BE2C (cell line): ENCODE results near the gene LRRC14B.
"Not testable (repeated sequence)": the region's sequence is repeated elsewhere in the genome, so short reads cannot be mapped to it uniquely, and the experiment has no call there.

Experiments
- DNase-seq: peaks from one replicate; pipeline ENCODE4 v3.0.0-alpha.2; 2020
- H3K27me3 ChIP-seq: fragments of 250-450 bp; sonication (Bioruptor Pico); 2 replicates; pipeline ENCODE4 v1.5.1; 2020; ENCODE audit warnings: mild to moderate bottlenecking
- H3K36me3 ChIP-seq: fragments of 250-450 bp; sonication (Bioruptor Pico); 2 replicates; pipeline ENCODE4 v1.5.1; 2020; ENCODE audit warnings: mild to moderate bottlenecking
- H3K4me1 ChIP-seq: fragments of 250-450 bp; sonication (Bioruptor Pico); 2 replicates; pipeline ENCODE4 v1.5.1; 2020
- H3K4me3 ChIP-seq: 2 replicates; pipeline ENCODE4 v1.5.1; 2011; ENCODE audit warnings: low read depth, low read length
- H3K9me3 ChIP-seq: fragments of 250-450 bp; sonication (Bioruptor Pico); 2 replicates; pipeline ENCODE4 v1.5.1; 2020
- CTCF ChIP-seq: IDR thresholded peaks from 2 replicates; pipeline ENCODE4 v1.5.1; 2012; ENCODE audit warnings: mild to moderate bottlenecking, low read depth, low read length

Gene LRRC14B

GRCh38 chr5:194102-194501 lies 2.8 kb downstream of the LRRC14B start:
- no peaks in the 10 kb centered on the region for H3K36me3 ChIP-seq
- H3K4me3 ChIP-seq = no peak overlapping the region
- no peaks in the 10 kb centered on the region for H3K4me1 ChIP-seq
- no peaks in the 10 kb centered on the region for H3K27me3 ChIP-seq
- no peak for TF ChIP-seq CTCF
- no peaks in the 10 kb centered on the region for H3K9me3 ChIP-seq
- DNase-seq = no peak

- Histone ChIP-seq H3K4me1 (no peaks in the 10 kb centered on the region), H3K9me3 (no peaks in the 10 kb centered on the region), H3K27me3 (no peaks in the 10 kb centered on the region), H3K36me3 (no peaks in the 10 kb centered on the region), H3K4me3 (no peak overlapping the region)
- DNase-seq = no peak
- no peak for TF ChIP-seq CTCF
Observed at GRCh38 chr5:194603-195209, 3.4 kb downstream of the LRRC14B start.

DNA sequence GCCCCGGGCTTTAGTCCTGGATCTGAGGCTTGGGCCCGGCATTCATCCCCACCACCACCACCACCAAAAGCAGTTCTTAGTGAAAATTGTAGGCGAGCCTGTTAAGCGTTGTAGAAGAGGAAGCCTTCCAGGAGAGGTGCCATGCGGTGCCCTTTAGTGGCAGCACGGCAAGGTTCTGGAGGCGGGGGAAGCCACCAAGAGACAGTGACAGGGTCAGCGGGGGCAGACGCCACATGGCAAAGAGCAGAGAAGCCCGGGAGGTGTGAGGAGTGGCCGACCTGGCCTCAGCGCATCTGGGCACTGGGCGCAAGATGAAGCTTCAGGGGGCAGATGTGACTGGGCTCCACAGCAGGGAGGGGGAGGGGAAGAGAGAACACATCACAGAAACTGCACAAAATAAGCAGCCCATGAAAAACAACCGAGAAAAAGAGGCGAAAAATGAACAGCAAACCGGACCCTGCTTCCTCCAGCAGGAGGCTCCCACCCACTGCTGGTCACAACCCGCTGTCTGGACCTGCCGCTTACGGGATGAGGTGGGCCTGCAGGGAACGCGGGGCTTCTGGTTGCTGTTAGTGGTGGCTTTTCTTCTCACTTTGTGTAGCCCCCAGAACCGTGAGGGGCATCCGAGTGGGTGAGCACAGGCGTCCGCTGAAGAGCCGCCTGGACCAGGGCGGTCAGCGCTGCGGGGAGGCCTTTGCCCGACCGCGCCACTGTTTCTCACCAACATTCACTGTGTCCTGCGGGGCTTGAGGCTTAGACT lies 4.3 kb downstream of the LRRC14B start:
- H3K9me3 ChIP-seq = no peaks in the 10 kb centered on the region
- no peak overlapping the region for H3K4me3 ChIP-seq
- no peaks in the 10 kb centered on the region for H3K27me3 ChIP-seq
- peak; percentile 20; the same call in 1 of the 2 replicates for TF ChIP-seq CTCF
- H3K36me3 ChIP-seq = no peaks in the 10 kb centered on the region
- H3K4me1 ChIP-seq = no peaks in the 10 kb centered on the region
- DNase-seq = no peak

DNA sequence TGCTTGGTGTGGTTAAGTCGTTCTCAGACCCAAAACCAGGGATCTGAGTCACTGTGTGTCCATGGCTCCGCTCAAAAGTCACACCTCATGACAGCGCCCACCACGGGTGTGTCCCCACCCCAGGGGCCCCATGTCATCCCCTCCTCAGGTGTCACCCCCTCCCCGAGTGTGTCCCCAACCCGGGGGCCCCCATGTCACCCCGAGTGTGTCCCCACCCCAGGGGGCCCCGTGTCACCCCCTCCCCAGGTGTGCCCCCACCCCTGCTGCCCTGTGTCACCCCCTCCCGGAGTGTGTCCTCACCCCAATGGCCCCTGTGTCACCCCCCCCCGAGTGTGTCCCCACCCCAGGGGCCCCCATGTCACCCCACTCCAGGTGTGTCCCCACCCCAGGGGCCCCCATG lies 5.1 kb downstream of the LRRC14B start:
- no peak overlapping the region for H3K4me3 ChIP-seq
- no peak for DNase-seq
- no peaks in the 10 kb centered on the region for H3K9me3 ChIP-seq
- H3K27me3 ChIP-seq = no peaks in the 10 kb centered on the region
- H3K4me1 ChIP-seq = no peaks in the 10 kb centered on the region
- no peak for TF ChIP-seq CTCF
- H3K36me3 ChIP-seq = no peaks in the 10 kb centered on the region

GRCh38 chr5:197031-197430 lies 5.7 kb downstream of the LRRC14B start:
- not testable (repeated sequence) for H3K36me3 ChIP-seq, H3K27me3 ChIP-seq, H3K4me3 ChIP-seq, DNase-seq, H3K9me3 ChIP-seq, H3K4me1 ChIP-seq
- TF ChIP-seq CTCF = peak; percentile 6; the same call in 1 of the 2 replicates

- no peaks in the 10 kb centered on the region for H3K4me1 ChIP-seq
- no peak for TF ChIP-seq CTCF
- no peak for DNase-seq
Observed at GRCh38 chr5:197892-198489, 6.7 kb downstream of the LRRC14B start.

More at GRCh38 chr5:197892-198489, 6.7 kb downstream of the LRRC14B start:
- H3K27me3 ChIP-seq = no peaks in the 10 kb centered on the region
- no peak overlapping the region for H3K4me3 ChIP-seq
- H3K36me3 ChIP-seq = no peaks in the 10 kb centered on the region
- H3K9me3 ChIP-seq = no peaks in the 10 kb centered on the region
